Sigmoid colon (tissue), 7 donors: ENCODE data around the gene PTPA. TPM values are rescaled to one million over a fixed set of nuclear protein-coding genes. Genes with fewer than 3 reads are reported as not detected.
"Not testable (repeated sequence)": the region's sequence is repeated elsewhere in the genome, so short reads cannot be mapped to it uniquely, and the experiment has no call there.

Experiments used
- DNase-seq: peaks from one replicate; pipeline ENCODE4 v3.0.0-alpha.2; 2019
- H3K27ac ChIP-seq, 4 donors: fragments of 200-600 bp; sonication (generic); one replicate each; pipeline ENCODE4 v1.5.1; 2016 to 2019; ENCODE audit warnings: mild to moderate bottlenecking in 1 of 4
- H3K27me3 ChIP-seq, 3 donors: fragments of 200-600 bp; sonication (generic); one replicate each; pipeline ENCODE4 v1.5.1; 2019; ENCODE audit warnings: mild to moderate bottlenecking in 1 of 3
- H3K36me3 ChIP-seq, 4 donors: fragments of 200-600 bp; sonication (generic); one replicate each; pipeline ENCODE4 v1.5.1; 2016 to 2019
- H3K4me1 ChIP-seq, 4 donors: fragments of 200-600 bp; sonication (generic); one replicate each; pipeline ENCODE4 v1.5.1; 2017 to 2019
- H3K4me3 ChIP-seq, 4 donors: fragments of 200-600 bp; sonication (generic); one replicate each; pipeline ENCODE4 v1.5.1; 2017 to 2019; ENCODE audit warnings: mild to moderate bottlenecking in 2 of 4, moderate library complexity in 1 of 4
- H3K9me3 ChIP-seq, 4 donors: fragments of 200-600 bp in 3 of 4; sonication (generic) in 3 of 4; one replicate each; pipeline versions ENCODE4 v1.5.1 to v1.6.1; 2013 to 2019
- EP300 ChIP-seq, 4 donors: sonication (generic); formaldehyde crosslinking; IDR thresholded peaks; one replicate each; pipeline ENCODE4 v1.6.1; 2017; ENCODE audit warnings: antibody characterized with exemption in 4 of 4
- POLR2A ChIP-seq, 2 donors: fragments of 450-650 bp; IDR thresholded peaks; one replicate each; pipeline ENCODE4 v1.6.1; 2016; ENCODE audit warnings: antibody characterized with exemption in 2 of 2, mild to moderate bottlenecking in 2 of 2, moderate library complexity in 2 of 2
- POLR2AphosphoS5 ChIP-seq, 4 donors: sonication (generic); formaldehyde crosslinking; IDR thresholded peaks; one replicate each; pipeline ENCODE4 v1.6.1; 2017; ENCODE audit warnings: antibody characterized with exemption in 4 of 4
- whole genome bisulfite sequencing, 2 donors: extraction: QIAGEN DNeasy Blood & Tissue Kit; methylation state at CpG; one replicate each; pipeline ENCODE4 v1.1.7; 2013; 5-methylcytosine and 5-hydroxymethylcytosine counted together
- intact Hi-C: fragments of 100-400 bp; cut with DNase I; formaldehyde crosslinking; loops from one replicate; pipeline ENCODE4 v1.15.1; 2023
- polyA plus RNA-seq, 3 donors: library from polyadenylated mRNA; stranded (reverse); fragments of 200-250 nt; gene quantifications; one replicate each; pipeline ENCODE4 v1.2.3, GENCODE V29; 2013
- total RNA-seq, 4 donors: library from RNA; depleted of rRNA; stranded (reverse); fragments of >200 nt; gene quantifications; one replicate each; pipeline ENCODE4 v1.1.0, GENCODE V29; 2016
- TF ChIP-seq, protein P1 (sequence below), 4 experiments: fragments of 450-650 bp in 3 of 4; fragments of 200-600 bp in 1 of 4; IDR thresholded peaks; one replicate each; pipeline ENCODE4 v1.5.1; 2016 to 2019; ENCODE audit warnings: antibody characterized with exemption in 4 of 4, mild to moderate bottlenecking in 3 of 4, moderate library complexity in 2 of 4
- donor health status: healthy with polysubstance abuse.
- donor health status: Bipolar disorder and iron deficiency.
- donor health status: healthy.

The PTPA gene
- total and polyA plus RNA-seq, 7 donors = 50.2 to 141 (median 78.5) TPM

- no peak for TF ChIP-seq POLR2AphosphoS5 (IDR thresholded peaks at IDR 0.05)
- no peak for TF ChIP-seq EP300 (IDR thresholded peaks at IDR 0.05)
- TF ChIP-seq, protein P1, sequence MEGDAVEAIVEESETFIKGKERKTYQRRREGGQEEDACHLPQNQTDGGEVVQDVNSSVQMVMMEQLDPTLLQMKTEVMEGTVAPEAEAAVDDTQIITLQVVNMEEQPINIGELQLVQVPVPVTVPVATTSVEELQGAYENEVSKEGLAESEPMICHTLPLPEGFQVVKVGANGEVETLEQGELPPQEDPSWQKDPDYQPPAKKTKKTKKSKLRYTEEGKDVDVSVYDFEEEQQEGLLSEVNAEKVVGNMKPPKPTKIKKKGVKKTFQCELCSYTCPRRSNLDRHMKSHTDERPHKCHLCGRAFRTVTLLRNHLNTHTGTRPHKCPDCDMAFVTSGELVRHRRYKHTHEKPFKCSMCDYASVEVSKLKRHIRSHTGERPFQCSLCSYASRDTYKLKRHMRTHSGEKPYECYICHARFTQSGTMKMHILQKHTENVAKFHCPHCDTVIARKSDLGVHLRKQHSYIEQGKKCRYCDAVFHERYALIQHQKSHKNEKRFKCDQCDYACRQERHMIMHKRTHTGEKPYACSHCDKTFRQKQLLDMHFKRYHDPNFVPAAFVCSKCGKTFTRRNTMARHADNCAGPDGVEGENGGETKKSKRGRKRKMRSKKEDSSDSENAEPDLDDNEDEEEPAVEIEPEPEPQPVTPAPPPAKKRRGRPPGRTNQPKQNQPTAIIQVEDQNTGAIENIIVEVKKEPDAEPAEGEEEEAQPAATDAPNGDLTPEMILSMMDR (IDR thresholded peaks at IDR 0.05) = no peak
- Histone ChIP-seq H3K36me3 (peaks cover 0 to 26% (median 8%) of the 10 kb centered on the region in 4 donors), H3K4me1 (no peaks in the 10 kb centered on the region), H3K4me3 (no peak overlapping the region), H3K9me3 (no peaks in the 10 kb centered on the region), H3K27me3 (no peaks in the 10 kb centered on the region), H3K27ac (no peak overlapping the region)
- no peak for DNase-seq
- 91 to 92% methylated on average over 10 of the region's 10 CpGs for WGBS, 2 donors
- intact Hi-C loops = no loop called here
Measured at GRCh38 chr9:129156163-129156562, 44.9 kb downstream of the PTPA start.

GRCh38 chr9:129160712-129161533 lies 49.7 kb downstream of the PTPA start:
- H3K36me3 ChIP-seq = no peaks in the 10 kb centered on the region
- peaks cover 0 to 16% (median 9%) of the 10 kb centered on the region in 4 donors for H3K4me1 ChIP-seq
- DNase-seq = no peak
- H3K27ac ChIP-seq = no peak overlapping the region
- intact Hi-C loops = no loop called here
- WGBS, 2 donors = 90 to 91% methylated on average over 10 of the region's 10 CpGs
- no peak overlapping the region for H3K4me3 ChIP-seq
- no peaks in the 10 kb centered on the region for H3K9me3 ChIP-seq
- TF ChIP-seq, protein P1 (IDR thresholded peaks at IDR 0.05) = no peak
- TF ChIP-seq POLR2A (IDR thresholded peaks at IDR 0.05) = no peak
- TF ChIP-seq EP300 (IDR thresholded peaks at IDR 0.05) = no peak
- no peaks in the 10 kb centered on the region for H3K27me3 ChIP-seq

DNA sequence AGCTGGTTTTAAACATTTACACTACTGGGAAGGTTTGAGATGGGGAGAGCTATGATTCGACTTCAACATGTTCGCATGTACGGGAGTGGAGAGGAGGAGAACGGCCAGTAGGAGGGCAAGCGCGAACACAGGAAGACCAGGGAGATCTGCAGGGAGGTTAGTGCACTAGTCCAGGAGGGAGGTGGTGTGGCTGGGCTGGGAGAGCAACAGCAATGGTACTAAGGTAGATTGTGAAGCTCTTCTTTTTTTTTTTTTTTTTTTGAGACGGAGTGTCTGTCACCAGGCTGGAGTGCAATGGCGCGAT lies 50.3 kb downstream of the PTPA start:
- no peak overlapping the region for H3K27ac ChIP-seq
- peaks cover 0 to 19% (median 12%) of the 10 kb centered on the region in 4 donors for H3K4me1 ChIP-seq
- TF ChIP-seq, protein P1 (IDR thresholded peaks at IDR 0.05) = no peak
- TF ChIP-seq POLR2AphosphoS5 (IDR thresholded peaks at IDR 0.05) (no peak), EP300 (IDR thresholded peaks at IDR 0.05) (no peak), POLR2A (IDR thresholded peaks at IDR 0.05) (no peak)
- no peaks in the 10 kb centered on the region for H3K36me3 ChIP-seq
- DNase-seq = no peak
- no peak overlapping the region for H3K4me3 ChIP-seq
- intact Hi-C loops = no loop called here
- no peaks in the 10 kb centered on the region for H3K27me3 ChIP-seq
- WGBS, 2 donors = 93% methylated on average over 9 of the region's 9 CpGs
- no peaks in the 10 kb centered on the region for H3K9me3 ChIP-seq

- TF ChIP-seq EP300 (IDR thresholded peaks at IDR 0.05) (no peak), POLR2A (IDR thresholded peaks at IDR 0.05) (no peak), POLR2AphosphoS5 (IDR thresholded peaks at IDR 0.05) (no peak)
- TF ChIP-seq, protein P1 (IDR thresholded peaks at IDR 0.05) = no peak
- Histone ChIP-seq H3K36me3 (no peaks in the 10 kb centered on the region), H3K27me3 (no peaks in the 10 kb centered on the region), H3K9me3 (no peaks in the 10 kb centered on the region), H3K4me1 (peaks cover 0 to 29% (median 24%) of the 10 kb centered on the region in 4 donors), H3K27ac (no peak overlapping the region), H3K4me3 (no peak overlapping the region)
- intact Hi-C loops = no loop called here
- DNase-seq = no peak
- WGBS, 2 donors = 93 to 95% methylated on average over 11 of the region's 11 CpGs
Measured at GRCh38 chr9:129162497-129163197, 51.4 kb downstream of the PTPA start.

GRCh38 chr9:129163198-129163670 lies 52.0 kb downstream of the PTPA start:
- H3K9me3 ChIP-seq, H3K4me3 ChIP-seq, DNase-seq, intact Hi-C loops, H3K27me3 ChIP-seq, H3K36me3 ChIP-seq: not testable (repeated sequence)
- Histone ChIP-seq H3K27ac (peak overlapping the region in 3 of 4 donors; percentile 68 to 75 (median 70)), H3K4me1 (peaks cover 0 to 35% (median 30%) of the 10 kb centered on the region in 4 donors)
- WGBS, 2 donors = 75 to 82% methylated on average over 5 of the region's 5 CpGs
